NCI-H1092 treated with DMSO at 0.1 percent for 48 hours (cell line): ENCODE data around the gene RTP5.

Experiments used
- DNase-seq: peaks from one replicate; lab custom pipeline; 2025; lab: John Stamatoyannopoulos, UW

Gene RTP5

GRCh38 chr2:241843321-241844065 lies 26.0 kb upstream of the RTP5 start:
- DNase-seq, result no peak

DNA sequence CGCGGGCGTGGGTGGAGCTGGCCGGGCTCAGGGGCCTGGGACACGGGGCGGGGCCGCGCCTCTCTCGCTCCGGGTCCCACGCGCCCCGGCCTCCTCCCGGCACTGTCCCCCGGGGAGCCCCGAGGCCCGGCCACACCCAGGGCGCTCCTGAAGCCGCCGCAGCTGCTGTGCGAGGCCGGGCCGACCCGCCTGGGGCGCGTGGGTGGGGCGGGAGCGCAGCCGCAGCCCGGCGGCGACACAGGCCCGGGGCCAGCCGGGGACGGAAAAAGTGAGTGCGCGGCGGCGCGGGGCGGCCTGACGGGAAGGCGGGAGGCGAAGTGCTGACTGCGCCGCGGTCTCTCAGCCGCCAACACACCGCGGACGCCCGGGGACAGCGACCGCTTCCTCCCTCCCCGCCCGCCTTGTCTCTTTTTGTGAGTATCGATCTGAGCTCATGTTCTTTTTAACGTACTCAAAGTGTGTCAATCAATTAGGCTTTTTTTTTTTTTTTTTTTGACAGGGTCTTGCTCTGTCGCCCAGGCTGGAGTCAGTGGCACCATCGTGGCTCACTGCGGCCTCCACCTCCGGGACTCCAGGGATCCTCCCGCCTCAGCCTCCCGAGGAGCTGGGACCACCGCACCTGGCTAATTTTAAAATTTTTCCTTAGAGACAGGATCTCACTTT lies 25.3 kb upstream of the RTP5 start:
- no peak for DNase-seq

GRCh38 chr2:241844831-241845578 lies 24.5 kb upstream of the RTP5 start:
- DNase-seq, result no peak

DNA sequence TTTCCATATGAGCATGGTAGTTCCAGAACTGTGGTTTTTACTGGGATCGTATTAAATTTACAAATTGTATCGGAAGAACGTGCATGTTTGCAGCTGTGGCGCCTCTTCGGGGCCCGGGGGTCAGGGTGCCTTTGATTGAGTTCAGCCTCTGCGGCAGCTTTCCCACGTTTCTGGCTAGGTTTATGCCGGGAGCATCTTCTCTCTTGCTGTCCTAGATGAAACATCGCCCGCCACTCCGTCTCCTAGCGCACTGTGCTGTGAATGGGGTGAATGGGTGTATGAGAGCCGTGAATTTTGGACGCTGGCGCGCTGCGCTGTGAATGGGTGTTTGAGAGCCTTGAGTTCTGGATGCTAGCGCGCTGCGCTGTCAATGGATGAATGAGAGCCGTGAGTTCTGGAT lies 23.1 kb upstream of the RTP5 start:
- no peak for DNase-seq

DNA sequence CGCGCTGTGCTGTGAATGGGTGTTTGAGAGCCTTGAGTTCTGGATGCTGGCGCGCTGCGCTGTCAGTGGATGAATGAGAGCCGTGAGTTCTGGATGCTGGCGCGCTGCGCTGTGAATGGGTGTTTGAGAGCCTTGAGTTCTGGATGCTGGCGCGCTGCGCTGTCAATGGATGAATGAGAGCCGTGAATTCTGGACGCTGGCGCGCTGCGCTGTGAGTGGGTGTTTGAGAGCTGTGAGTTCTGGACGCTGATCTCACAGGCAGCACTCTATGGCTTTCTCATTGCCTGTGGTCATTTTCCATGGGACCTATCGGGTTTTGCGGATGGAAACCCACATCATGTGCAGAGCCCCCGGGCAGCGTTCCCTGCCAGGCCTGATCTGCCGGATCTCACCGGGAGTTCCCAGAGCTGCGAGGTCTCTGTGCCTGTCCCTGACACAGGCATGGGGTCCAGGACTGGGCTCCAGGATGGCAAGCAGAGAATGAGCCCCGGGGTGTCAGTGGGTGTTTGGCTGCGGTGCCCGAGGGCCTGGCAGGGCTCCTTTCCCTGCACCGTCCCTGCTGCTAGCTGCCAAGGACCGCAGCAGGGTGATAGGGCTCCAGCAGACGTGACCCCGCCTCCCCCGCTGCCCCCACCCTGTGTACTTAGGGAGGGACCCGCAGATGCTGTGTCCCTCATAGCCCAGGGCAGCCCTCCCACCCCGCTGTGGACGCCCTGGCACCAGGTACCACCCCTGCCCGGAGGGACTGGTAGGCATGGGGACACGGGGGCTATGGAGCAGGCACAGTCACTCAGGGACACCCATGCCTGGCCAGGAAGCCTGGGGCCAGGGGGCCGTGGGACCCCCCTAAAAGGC lies 20.5 kb upstream of the RTP5 start:
- DNase-seq, result no peak

DNA sequence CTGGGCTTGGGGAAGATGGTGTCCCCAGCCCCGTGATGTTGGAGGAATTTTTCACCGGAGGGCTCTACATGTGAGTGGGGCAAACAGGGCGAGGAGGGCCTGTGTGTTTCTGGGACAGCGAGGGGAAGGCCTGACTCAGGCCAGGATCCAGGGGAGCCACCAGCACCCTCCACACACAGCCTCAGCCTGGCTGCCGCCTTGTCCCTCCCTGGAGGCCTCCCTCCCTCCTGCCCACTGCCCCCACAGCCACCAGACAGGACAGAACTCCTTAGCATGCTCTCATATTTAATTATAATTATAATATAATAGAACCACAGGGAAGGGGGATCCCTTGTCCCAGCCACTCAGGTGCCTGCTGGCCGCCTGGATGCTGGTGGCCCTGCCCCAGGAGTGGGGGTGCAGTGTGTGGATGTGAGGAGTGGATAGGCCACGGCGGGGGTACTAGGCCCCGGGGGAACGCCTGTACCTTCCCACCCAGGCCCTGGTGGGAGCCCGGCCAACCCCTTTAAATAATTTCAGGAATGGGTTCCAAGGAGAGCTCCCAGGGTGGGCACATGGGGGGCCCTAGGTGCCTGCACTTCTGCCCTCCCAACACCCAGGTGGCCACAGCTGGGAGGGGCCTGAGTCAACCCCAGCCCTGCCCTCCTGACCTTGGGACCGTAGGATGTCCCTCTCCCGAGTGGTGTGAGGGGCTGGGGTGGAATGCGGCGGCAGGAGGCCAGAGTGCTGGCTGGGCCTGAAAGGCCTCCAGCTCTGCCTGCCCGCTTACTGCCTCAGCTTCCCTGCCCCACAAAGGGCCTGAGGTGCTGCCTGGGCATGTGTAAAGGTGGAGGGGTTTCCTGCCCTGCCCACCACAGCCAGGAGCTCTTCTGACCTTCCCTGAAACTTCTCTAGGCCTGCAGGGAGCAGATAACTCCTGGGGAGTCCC lies 19.6 kb upstream of the RTP5 start:
- DNase-seq, result no peak

- DNase-seq, result no peak
Observed at GRCh38 chr2:241850544-241851324, 18.8 kb upstream of the RTP5 start.

DNA sequence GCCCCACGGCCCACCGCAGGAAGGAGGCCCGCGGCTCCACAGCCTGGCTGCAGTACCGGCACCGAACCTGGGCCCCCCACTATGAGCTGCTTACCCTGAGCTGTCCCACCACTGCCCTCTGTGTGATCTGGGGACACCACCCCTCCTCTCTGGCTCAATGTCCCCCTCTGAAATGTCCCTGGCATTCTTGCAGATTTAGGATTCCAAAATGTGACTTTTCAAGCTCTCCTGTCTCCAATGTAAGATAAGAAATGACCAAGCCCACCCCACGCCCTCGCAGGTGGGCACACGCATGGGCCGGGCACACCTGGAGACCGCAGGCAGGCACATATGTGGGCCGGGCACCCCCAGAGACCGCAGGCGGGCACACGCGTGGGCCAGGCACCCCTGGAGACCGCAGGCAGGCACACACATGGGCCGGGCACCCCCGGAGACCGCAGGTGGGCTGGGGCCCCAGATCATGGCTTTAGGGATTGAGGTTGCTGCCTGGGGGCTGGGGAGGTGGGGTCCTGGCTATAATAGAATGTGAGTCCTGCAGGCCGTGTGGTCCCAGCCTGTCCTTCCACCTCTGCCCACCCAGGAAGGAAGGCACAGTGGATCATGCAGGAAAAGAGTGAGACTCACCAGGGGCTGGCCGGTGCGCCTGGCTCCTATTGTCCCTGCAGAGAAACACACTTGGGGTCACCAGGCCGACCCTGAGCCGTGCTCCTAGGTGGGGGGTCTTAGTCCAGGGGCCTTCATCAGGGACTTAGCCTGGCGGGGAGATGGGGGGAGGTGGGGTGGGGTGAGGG lies 18.0 kb upstream of the RTP5 start:
- DNase-seq, result no peak

GRCh38 chr2:241852116-241852980 lies 17.2 kb upstream of the RTP5 start:
- no peak for DNase-seq

GRCh38 chr2:241852981-241853631 lies 16.4 kb upstream of the RTP5 start:
- no peak for DNase-seq

DNA sequence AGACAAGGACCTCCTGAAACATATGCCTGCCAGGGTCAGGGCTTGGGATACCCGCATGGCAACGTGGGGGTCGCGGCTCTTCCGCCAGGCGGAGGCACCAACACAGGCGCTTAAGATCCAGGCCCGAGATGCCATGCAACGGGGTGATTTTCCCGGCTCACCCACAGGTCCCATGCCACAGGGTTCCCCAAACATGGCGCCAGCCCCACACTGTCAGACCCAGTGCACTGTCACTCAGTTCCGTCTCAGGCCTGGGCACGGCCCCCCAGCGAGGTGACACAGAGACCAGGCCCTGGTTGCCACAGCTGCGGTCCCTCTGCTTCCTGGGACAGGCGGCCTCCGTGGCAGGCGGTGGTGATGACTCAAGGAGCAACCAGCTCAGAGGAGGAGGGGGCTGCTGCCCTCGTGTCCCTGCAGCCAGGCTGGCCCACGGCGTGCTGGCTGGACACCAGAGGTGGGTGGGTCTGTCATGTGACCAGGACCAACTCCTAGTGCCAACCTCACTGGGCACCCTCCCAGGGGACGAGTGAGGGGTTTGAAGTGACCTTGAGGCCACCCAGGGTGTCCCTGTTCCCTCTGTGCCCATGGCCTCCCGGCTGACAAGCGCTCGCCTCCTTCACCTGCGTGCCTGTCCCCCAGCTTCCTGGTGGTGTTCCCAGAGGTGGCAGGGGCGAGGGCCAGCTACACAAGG lies 15.7 kb upstream of the RTP5 start:
- DNase-seq, result no peak

GRCh38 chr2:241854342-241855244 lies 14.9 kb upstream of the RTP5 start:
- no peak for DNase-seq

DNA sequence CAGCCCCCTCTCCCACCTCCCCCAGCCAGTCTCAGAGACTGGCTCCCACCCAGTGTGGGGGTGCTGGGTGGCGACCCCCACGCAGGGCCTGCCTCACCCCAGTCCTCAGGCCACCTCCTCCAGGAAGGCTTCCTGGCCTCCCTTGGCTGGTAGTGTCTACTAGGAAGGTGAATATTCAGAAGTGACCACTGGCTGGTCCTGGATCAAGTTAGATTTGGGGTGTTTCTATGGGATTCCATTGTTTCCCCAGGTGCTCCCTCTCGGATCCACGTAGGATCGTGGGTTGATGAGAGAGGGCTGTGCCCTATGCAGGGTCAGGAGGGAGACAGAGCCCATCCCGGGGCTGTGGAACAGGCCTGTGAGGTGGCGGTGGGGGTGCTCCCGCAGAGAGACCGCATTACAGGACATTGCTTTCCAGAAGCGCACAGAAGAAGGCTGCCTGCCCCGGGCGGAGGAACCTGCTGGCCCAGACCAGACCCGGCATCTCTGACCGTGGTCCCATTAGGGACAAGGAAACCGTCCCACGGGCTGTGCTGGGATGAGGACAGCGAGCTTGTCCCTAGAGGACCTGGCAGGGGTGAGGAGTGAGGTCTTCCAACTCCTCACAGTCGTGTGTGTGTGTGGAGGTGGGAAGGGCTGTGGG lies 14.2 kb upstream of the RTP5 start:
- DNase-seq, result no peak

DNA sequence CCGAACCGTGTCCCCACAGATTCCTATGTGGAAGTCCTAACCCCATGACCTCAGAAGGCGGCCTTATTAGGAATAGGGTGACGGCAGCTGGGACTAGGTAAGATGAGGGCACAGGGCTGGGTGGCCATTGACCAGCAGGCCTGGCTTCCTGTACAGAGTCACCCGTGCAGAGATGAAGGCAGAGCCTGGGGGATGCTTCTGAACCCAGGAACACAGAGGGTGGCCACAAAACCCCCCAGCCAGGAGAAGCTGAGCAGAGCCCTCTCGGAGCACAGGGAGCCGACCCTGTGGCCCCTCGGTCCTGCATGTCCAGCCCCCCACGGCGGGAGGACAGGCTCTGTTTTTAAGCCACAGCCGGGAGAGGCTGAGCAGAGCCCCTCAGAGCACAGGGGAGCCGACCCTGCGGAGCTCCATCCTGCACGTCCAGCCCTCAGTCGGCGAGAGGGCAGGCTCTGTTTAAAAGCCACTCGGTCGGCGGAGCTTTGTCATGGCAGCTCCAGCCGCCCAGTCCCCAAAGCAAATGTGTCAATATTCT lies 13.6 kb upstream of the RTP5 start:
- no peak for DNase-seq

GRCh38 chr2:241857041-241857541 lies 12.4 kb upstream of the RTP5 start:
- DNase-seq, result no peak
